Colon (tissue), 2 donors: Measurements from ENCODE around the gene NIPA2.

Experiments
- FAIRE-seq: peaks from 2 replicates; lab custom pipeline; 2012; peaks lifted over from hg19 to GRCh38; lab: Jason Lieb, UNC
- donor health status: control.
- donor health status: control.

NIPA2 gene

DNA sequence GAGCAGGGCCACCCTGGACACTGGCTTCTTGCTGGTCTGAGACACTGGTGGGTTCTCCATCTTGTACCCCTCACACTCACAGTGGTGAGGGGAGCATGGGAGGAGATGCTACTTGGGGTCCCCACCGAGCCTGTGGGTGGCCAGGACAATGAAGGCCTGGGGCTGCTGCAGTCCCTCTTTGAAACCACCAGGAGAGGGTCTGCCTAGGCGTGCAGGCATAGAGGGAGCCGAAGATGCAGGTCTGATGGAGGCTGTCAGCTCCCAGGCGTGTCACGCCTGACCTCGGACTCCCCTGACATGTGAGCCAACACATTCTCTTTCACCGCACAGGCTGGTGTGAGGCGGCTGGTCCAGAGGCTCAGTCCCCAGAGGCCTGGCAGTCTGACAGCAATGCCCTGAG, 39.1 kb downstream of the NIPA2 start:
- FAIRE-seq = no peak

- no peak for FAIRE-seq
Measured at GRCh38 chr15:22878103-22878502, 39.6 kb downstream of the NIPA2 start.

DNA sequence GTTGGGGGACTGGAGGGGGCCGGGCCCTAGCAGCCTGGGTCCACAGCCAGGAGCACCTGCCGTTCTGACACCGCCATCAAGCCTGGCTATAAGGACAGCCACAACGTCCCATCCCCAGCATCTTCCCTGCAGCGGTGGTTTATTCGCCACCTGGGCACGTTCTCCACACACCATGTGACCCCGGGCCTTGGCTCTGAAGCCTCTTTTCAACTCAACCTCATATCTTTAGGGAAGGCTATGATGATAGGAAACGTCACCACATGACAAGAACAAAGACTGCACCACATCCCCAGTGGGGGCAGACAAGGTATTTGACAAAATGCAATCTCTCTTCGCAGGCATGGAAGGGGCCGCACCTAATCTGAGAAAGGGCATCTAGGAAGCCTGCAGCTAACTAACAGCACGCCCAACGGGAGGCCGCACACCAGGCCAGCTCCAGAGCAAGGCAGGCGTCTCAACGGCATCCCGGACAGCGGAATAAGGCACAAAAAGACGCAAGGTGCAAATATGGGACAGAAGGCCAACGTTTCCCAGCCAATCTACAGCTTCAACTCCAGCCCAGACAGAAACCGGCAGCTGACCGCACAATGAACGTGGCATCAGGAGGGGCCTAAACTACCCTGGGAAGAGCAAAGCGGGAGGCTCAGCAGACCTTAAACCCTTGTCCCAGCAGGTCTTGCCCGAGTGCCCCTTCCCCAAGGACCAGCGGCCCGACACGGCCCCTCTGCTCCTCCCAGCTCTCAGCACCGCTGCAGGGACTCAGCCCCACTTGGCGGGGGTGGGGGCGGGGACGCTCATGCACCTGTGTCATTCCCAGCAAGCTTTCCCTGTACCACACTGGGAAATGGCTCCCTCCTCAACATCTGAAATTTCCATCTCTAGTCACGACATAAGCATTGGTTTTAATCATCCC, 41.9 kb downstream of the NIPA2 start:
- FAIRE-seq = no peak

DNA sequence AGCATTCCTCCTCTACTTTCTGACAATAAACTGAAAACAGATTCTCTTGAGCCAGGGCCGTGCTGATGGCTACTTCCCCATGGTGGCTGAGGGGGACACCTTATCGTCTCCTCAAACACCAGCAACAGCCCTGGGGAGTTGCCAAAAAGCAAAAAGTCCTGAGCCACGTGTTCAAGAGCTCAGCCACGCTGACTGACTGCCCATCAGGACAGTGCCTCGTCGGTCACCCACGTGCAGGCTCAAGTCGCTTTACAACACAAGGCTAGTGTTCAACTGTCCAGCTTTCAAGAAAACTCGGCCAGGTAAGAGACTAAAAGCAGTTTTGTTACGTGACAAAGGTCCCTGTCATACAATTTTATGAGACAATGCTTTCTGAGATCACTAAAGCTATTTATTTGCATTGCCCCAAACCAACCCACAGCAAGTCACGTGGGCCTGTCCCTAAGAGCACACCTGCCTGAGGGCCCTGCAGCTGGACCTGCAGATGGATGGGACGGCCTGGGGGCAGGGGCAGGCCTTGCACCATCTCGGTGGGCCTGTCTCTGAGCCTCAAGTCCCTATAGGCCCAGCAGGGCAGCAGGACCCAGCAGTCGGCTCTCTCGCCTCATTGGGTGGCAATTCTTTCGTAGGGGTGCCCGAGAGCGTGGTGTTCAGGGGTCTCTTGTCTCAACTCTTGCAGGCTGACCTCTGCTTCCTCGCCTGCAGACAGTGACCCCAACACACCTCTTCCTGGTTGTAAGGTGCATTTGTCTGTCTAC, 42.7 kb downstream of the NIPA2 start:
- no peak for FAIRE-seq

- no peak for FAIRE-seq
Measured at GRCh38 chr15:22881739-22882440, 43.4 kb downstream of the NIPA2 start.

DNA sequence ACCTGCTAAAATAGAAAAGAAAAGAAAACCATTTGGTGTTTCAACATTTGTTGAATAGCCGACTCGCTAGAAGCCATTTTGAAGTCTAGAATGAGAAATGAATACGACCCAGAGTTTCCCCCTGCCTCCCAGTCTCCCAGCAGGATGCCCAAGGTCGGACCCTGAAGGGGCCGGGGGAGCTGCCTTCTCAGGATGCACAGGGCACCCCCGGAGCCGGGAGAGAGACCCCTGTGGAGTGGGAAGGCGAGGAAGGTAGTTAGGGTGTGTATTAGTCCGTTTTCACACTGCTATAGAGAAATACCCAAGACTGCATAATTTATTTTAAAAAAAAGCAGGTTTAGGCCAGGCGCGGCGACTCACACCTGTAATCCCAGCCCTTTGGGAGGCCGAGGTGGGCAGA, 44.7 kb downstream of the NIPA2 start:
- no peak for FAIRE-seq

DNA sequence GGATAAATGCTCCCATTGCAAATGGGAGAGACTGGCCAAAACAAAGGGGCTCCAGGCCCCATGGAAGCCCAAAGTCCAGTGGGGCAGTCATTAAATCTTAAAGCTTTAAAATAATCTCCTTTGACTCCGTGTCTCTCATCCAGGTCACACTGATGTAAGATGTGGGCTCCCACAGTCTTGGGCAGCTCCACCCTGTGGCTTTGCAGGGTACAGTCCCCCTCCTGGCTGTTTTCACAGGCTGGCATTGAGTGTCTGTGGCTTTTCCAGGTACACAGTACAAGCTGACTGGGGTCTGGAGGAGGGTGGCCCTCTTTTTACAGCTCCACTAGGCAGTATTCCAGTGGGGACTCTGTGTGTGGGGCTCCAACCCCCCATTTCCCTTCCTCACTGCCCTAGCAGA, 45.9 kb downstream of the NIPA2 start:
- FAIRE-seq = no peak

DNA sequence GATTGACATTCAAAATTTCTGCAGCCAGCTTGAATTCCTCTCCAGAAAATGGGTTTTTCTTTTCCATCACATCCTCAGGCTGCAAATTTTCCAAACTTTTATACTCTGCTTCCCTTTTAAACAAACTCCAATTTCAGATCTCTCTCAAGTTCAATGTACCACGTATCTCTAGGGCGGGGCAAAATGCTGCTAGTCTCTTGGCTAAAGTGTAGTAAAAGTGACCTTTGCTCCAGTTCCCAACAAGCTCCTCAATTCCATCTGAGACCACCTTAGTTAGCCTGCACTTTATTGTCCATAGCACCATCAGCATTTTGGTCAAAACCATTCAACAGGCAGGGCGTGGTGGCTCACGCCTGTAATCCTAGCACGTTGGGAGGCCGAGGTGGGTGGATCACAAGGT, 46.7 kb downstream of the NIPA2 start:
- FAIRE-seq = no peak

- FAIRE-seq = no peak
Measured at GRCh38 chr15:22887157-22887951, 48.9 kb downstream of the NIPA2 start.

GRCh38 chr15:22888120-22888859, 49.8 kb downstream of the NIPA2 start:
- FAIRE-seq = no peak

DNA sequence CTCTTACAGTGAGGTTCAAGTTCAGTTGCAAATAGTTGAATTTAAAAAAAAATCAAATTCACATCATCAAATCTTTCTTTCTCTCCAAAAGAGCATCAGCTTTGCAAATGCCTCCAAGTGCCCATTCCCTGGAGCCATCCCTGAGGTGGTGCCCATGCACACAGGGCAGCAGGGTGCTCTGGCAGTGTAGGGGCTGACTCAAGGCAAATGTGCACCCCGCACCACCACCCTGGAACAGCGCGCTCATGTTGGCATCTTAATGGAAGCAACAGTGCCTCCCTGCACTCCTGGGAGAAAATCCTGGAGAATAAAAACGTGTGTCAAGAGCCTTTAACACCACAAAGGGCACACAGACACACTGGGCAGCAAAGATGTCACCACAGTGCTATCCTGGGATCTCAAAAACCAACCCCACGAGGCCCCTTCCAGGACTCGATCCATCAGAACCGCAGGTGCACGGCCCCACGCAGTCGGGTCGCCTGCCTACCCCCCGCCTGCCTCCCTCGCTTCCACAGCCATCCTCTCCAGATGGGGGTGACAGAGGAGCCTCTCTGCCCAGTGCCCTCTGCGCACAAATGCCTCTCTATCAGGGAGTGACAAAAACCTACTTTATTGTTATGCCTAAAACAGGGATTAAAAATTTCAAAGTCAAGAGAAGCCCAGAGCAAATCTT, 50.8 kb downstream of the NIPA2 start:
- no peak for FAIRE-seq

- FAIRE-seq = no peak
Measured at GRCh38 chr15:22890296-22890695, 51.8 kb downstream of the NIPA2 start.

DNA sequence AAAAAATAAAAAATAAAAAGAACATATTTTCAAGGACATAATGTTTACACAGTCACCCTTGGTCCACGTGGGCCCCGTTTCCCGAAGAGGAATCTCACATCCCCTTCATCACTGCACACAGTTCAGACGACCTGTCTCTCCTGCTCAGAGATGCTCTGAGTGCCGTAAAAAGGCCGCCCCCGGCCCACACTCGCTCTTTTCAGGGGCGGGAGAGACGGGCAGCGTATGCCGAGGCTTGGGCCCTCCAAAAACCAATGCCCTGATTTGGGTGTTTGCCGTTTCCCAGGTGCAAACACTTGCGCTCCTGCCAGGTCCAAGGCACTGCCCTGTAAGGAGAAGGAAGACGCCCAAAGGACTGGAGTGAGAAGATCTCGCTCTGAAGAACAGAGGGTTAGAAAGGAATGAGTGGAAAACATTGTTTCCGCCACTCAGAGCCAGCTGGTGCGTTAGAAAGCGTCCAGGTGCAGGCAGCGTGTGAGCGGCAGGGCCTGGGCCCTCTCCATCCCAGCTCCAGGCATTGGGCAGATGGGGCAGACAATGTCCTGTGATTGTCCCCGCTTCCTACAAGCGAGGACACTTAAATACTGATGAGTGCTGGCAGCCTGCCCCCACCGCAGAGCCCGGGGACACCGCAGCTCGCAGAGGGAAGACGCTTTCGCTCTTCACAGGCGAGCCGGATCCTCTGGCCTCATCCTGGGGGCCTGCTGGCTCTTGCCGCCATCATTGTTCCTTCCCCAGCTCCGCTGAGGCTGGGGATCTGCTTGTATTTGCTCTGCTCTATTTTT, 53.2 kb downstream of the NIPA2 start:
- FAIRE-seq = no peak

DNA sequence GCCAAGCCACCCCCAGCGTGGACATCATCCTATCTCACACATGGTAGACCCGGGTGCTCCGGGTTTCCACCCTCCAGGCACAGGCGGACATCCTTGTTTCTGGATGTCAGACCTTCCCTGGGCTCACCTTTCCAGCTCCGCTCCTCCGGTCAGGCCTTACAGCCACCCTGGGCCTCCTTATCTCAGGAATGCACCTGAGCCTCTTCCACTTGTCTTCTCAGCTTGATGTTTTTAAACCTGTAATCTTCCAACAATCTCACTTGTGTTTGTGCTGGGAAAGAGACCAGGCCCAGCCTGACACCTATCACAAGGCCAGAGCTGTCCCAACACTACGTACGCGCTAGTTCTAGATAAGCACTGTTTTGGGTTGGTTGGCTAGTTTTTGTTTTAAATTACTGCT, 53.9 kb downstream of the NIPA2 start:
- no peak for FAIRE-seq

GRCh38 chr15:22893081-22893480, 54.6 kb downstream of the NIPA2 start:
- no peak for FAIRE-seq

DNA sequence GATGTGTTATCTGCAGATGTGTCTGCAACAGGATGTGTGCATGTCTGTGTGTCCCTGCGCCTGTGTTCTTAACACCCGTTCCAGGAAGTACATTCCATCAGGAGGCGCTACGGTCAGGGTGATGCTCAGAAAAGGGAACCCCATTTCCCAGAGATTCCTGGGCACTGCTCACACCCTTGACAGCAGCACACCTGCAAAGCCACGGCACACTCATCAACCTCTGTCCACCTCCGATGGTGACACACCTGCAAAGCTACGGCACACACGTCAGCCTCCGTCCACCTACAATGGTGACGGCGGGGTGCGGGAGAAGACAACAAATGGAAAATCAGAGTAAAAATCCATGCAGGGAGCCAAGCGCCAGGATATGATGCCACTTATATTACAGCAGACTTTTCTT, 55.4 kb downstream of the NIPA2 start:
- no peak for FAIRE-seq

- FAIRE-seq = no peak
Measured at GRCh38 chr15:22895465-22896190, 57.2 kb downstream of the NIPA2 start.

DNA sequence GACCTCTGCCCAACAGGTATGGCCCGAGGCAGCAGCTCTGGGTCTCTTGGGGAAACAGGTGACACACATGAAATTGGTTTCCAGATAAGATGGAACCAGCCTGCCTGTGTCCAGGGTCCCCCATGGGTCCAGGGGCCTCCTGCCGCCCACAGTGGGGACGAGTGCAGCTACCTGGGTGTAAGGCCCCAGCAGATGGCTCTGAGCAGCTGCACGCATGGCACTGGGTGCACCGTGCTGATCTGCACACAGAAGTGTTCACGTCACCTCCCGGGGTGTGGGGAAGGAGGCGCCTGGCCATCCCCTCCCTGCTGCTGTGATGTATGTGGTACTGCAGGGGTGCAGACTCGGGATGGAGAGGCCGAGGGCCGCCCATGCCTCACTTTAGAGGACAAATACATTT, 63.6 kb downstream of the NIPA2 start:
- no peak for FAIRE-seq

DNA sequence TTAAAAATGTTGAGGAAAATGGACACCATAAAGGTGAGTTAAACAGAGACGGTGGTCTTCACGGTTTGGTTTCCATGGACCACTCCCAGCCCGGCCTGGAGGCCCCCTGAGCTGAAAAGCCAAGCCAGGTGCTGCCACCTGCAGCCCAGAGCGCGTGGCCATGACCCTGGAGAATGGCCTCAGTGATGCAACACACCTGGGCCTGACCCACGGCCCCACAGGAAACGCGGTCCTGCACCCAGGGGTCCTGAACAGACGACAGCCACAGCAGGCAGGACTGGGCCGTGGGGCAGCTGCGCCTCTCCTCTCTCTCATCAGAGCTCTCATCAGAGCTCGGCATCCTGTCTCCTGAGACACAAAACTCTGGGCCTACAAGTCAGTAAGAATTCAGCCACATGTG, 64.1 kb downstream of the NIPA2 start:
- FAIRE-seq = no peak
